GM21423 (cell line): ENCODE results near the gene DHRS7B.
"Not testable (repeated sequence)": the region's sequence is repeated elsewhere in the genome, so short reads cannot be mapped to it uniquely, and the experiment has no call there.

ENCODE experiments used
- ATAC-seq: cut with Tn5 transposase; IDR thresholded peaks from one replicate; pipeline ENCODE4 v1.9.1; 2021; ENCODE audit warnings: mild to moderate bottlenecking, moderate library complexity; ENCODE audit not compliant: unreplicated experiment

The DHRS7B gene

DNA sequence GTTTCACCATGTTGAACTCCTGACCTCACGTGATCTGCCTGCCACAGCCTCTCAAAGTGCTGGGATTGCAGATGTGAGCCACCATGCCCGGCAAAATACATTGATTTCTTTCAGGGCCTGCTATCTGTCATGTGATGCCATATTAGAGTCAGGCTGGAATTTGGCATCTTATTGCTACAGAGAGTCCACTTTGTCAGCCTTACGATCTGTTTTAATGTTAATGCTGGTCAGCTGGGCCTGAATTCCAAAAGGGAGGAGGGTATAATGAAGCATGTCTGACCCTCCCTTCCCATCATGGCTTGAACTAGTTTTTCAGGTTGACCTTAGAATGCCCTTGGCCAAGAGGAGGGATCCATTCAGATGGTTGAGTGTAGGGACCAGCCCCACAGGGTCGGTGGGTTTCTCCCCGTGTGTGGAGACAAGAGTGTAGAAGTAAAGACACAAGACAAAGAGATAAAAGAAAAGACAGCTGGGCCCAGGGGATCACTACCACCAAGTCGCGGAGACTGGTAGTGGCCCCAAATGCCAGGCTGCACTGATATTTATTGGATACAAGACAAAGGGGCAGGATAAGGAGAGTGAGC, 19.6 kb upstream of the DHRS7B start:
- ATAC-seq, result not testable (repeated sequence)

DNA sequence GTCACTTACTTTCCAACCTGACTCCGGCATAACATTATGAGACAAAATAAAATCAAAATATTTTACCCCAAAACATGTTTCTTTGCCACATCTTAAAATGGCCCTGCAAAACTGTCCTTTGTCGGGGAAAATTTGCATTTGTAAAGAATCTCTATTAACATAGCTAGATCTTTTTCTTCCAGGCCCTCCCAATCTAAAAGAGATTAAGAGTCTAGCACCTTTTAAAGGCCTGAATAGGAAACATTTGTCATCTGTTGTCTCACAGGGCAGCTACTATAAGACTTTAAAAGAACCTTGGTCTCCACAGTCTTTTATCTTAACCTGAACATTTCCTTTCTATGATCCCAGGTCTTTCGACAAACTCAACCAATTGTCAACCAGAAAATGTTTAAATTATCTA, 18.1 kb upstream of the DHRS7B start:
- ATAC-seq, result no peak

DNA sequence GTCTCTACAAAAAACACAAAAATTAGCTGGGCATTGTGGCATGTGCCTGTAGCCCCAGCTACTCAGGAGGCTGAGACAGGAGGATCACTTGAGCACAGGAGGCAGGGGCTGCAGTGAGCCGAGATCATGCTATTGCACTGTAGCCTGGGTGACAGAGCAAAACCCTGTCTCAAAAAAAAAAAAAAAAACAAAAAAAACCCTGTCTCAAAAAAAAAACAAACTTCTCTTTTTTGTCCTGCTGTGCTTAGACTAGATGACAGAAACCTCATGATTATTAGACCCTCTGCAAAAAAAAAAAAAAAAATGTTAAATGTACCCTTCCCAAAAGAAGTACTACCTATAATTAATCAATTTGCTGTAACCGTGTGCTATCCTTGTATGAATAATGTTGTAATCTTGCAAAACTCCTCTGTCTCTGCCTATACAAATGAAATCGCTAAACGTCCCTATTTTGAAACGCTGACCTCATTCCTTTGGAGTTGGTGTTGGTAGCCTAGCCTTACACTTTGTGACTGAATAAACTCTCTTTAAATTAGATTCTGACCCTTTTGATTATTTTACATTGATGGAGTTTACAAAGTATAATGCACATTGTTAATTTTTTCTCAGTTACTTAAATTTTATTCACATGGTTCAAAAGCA, 13.6 kb upstream of the DHRS7B start:
- ATAC-seq, result no peak

DNA sequence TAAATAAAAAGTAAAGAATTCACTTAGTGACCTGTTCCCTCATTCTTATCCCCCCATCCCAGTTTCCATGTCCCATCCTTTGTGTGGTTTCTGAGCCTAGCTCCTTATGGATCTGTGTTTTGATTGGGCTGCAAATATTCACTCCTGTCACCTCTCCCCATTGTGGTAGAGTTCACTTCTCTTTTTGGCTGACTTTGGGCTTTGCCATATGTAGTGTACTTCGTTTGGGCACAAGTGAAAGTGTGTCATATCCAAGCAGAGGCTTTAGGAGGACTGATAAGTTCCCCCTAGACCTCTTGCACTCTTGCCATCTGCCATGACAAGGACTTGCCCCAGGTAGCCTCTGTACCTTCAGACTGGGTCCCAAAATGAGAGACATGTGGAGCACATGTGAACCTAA, 13.0 kb upstream of the DHRS7B start:
- no peak for ATAC-seq

DNA sequence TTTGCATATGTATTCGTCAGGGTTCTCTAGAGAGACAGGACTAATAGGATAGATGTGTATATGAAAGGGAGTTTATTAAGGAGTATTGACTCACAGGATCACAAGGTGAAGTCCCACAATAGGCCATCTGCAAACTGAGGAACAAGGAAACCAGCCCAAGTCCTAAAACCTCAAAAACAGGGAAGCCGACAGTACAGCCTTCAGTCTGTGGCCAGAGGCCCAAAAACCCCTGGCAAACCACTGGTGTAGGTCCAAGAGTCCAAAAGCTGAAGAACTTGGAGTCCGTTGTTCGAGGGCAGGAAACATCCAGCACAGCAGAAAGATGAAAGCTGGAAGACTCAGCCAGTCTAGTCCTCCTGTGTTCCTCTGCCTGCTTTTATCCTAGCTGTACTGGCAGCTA, 12.0 kb upstream of the DHRS7B start:
- ATAC-seq, result not testable (repeated sequence)

DNA sequence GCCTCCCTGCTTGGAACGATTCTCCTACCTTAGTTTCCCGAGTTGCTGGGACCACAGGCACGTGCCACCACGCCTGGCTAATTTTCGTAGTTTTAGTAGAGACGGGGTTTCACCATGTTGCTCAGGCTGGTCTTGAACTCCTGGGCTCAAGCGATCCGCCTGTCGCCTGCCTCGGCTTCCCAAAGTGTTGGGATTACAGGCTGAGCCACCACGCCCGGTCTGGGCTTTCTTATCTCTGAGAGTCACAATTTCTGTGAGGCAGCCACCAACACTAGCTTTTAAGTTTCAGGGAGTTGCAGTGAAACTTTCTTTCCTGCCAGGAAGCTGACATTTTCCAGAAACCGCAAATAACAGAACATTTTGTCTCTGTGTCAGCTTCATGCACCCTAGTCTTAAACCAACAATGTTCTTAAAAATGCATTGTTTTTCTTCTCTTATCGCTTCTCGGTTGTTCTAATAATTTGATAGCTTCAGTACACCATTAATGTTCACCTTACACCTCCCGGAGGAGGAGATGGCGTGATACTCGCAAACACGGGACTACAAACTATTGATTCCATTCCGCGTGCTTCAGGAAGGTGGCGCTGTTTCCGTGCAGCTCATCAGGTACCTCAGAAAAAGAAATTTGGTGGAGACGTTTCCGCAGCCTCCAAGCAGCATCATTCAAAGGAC, 7.4 kb upstream of the DHRS7B start:
- ATAC-seq, result no peak

DNA sequence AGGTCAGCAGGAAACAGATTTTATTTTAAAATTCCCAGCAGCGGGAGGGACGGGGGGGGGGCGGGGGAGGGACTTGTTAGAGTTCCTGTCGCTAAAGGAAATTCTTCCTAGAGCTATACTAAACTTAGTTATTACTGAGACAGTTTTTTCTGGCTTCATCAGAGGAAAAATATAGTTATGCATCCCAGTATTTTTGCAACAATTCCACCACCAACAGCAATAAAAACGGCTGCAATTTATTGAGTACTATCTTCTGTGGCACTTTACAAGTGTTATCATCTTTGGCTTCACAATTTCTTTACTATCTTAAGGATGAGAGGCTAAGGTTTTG, 6.9 kb upstream of the DHRS7B start:
- ATAC-seq, result no peak

DNA sequence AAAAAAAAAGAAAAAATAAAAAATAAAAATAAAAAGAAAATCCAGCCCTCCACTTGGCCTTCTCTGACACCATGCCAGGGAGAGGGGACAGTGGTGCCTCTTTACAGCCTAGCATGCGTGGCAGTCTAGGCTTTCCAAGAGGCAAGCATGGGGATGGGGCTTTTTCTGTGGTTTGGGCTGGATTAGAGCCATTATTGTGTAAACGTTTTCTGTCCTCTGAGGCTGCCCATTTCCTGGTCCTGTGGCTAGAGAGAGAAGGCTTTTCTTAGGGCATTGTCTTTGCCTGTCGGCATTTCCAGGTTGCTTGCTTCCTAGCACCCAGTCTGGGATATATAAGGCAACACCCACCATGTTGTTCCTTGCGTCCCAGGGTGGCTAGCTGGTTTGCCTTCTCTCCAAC, 2.7 kb upstream of the DHRS7B start:
- no peak for ATAC-seq

DNA sequence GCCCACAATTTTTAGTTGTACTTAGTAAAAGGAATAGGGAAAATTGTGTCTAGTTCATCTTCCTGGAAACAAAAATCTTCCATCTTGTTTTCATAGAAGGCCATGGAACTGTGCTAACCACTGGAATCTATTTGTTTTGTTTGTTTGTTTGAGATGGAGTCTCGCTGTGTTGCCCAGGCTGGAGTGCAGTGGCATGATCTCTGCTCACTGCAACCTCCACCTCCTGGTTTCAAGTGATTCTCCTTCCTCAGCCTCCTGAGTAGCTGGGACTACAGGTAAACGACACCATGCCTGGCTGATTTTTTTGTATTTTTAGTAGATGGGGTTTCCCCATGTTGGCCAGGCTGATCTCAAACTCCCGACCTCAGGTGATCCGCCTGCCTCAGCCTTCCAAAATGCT, 2.2 kb upstream of the DHRS7B start:
- ATAC-seq, result not testable (repeated sequence)

DNA sequence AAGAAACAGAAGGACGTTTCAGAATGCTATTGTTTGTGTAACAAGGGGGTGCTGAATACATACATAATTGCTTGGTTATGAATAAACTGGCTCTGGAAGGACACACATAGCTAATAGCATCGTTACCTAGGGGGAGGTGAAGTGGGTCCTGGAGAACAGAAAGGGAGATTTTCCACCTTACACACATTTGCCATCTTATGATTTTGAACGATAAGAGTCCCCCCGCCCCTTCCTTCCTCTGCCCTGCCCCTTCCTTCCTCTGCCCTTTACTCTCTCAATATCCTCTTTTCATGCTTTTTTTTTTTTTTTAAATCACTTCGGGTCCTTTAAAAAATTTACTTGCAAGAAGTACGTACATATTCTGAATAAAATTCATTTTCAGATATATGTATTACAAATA, 902 bp upstream of the DHRS7B start:
- ATAC-seq, result no peak

DNA sequence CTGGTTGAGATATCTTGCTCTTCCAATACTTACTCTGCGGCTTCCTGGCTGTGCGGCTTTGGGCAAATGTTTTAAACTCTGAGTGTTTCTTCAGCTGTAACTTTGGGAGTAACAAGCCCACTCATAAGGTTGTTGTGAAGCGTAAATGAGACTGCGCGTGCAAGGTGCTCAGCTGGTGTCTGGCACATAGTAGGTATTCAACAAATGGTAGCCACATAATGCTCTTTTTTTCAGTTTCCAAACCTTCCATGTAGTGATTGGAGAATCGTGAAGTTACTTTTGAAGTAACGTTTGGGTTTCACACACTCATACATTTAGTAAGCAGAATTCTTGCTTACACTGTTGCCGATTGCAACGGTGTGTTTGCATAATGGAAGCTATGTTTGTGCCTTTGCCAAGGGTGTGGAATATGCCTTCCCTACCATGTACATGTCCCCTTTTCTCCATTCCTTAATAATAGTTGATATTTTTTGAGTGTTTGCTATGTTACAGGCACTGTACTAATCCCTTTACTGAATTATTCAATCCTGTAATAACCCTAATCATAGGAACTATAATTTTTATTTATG, 829 bp downstream of the DHRS7B start:
- ATAC-seq, result no peak

DNA sequence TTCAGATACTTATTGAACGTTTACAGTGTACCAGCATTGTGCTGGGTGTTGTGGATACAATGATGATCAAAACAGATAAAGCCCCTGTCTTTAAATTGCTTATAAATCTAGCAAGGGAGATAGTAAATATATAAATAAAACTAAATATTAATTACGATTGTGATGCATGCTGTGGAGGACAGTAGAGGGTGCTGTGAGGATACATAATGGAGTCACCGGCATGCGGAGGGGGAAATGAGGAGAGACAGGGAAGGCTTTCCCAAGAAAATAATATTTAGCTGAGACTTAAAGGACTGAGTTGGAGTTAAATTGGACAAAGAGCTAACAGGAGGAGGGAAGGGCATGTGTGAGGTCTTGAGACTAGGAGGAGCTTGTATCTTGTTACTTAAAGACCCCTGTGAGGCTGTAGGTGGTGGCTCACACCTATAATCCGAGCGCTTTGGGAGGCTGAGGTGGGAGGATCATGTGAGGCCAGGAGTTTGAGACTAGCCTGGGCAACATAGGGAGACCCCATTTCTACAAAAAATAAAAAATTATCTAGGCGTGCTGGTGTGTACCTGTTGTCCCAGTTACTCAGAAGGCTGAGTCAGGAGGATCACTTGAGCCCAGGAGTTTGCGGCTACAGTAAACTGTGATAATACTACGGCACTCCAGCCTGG, 2.4 kb downstream of the DHRS7B start:
- ATAC-seq, result no peak

DNA sequence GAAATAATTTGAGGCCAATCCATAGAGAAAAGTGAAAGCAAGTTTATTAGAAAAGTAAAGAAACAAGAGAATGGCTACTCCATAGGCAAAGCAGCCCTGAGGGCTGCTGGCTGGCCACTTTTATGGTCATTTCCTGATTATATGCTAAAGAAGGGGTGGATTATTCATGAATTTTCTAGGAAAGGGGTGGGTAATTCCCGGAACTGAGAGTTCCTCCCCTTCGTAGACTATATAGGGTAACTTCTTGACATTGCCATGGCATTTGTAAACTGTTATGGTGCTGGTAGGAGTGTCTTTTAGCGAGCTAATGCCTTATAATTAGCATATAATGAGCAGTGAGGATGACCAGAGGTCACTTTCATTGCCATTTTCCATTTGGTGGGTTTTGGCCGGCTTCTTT, 4.4 kb downstream of the DHRS7B start:
- no peak for ATAC-seq

DNA sequence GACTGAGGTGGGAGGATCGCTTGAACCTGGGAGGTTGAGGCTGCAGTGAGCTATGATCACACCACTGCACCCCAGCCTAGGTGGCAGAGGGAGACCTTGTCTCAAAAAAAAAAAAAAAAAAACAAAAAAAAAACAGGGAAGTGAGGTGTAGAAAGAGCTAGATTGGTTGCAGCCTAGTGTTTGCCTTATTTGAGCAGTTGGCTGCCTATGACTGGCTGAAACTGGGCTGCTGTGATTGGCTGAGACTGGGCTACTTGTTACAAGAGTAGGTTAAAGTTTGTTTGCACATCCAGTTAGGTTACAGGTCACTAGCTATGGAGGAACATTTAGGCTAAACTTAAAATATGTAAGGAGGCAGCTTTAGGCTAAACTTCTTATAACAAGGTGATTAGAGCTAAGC, 5.7 kb downstream of the DHRS7B start:
- no peak for ATAC-seq

DNA sequence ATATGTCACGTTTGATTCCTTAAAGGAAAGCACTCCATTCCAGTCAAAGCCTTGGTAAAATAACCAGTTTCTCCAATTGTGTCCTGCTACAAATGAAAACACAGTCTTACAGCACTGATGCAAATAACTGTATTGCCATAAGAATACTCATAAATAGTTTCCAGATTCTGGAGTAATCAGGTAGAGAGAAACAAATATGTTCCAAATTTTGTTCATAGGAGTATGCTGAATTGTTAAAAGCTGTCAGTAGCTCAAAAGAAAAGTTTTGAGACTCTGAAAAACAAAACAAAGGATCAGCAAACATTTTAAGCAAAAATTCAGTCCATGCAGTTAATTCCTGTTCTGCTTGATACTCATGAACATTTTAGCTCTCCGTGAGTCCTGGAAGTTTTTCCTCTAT, 7.8 kb downstream of the DHRS7B start:
- ATAC-seq, result no peak

DNA sequence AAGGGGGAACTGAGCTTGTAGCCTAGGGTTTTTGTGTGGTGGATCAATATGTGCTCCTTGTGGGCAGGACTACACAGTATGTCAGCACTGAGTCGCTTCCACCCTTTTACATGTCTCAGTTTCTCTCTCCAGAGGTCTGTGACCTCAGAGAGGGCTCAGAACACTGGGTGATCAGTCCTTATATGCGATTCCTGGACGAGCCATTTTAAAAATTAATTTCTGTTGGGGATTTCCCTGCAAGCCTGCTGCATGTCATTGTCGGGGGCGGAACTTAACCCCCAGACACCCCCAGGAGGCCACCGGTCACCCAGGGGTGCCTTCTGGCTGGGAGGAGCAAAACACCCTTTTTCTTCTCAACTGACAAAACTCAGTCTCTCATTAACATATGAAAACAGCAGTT, 14.1 kb downstream of the DHRS7B start:
- no peak for ATAC-seq

DNA sequence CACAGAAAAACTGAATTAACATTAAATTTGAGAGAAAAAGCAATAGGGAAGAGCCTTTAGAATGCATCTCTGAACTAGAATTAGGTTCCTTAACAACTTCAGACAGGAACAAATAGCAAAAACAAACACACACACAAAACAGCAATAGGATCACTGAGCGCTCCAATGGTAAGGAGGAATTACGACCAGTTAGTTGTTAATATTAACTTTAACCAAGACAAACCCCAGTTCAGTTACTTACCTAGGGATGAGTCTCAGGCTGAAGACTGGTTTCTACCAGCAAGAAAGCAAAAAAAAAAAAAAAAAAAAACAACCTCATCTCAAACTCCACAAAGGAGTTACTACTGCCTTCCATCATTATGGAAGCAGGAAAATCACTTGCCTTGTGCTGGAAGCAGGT, 14.6 kb downstream of the DHRS7B start:
- no peak for ATAC-seq

DNA sequence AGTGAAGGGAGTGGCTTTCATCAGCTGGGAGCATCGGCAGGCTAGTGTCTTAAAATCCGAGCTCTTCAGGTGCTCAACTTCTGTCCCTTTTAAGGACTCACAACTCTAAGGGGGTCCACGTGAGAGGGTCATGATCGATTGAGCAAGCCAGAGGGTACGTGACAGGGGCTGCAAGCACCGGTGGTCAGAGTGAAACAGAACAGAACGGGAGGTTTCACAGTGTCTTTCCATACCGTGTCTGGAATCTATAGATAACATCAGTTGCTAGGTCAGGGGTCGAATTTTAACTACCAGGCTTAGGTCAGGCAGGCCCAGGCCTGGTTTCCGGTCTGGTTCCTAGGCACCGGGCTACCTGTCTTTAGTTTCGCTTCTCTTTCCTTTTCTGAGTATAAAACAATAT, 15.3 kb downstream of the DHRS7B start:
- not testable (repeated sequence) for ATAC-seq

DNA sequence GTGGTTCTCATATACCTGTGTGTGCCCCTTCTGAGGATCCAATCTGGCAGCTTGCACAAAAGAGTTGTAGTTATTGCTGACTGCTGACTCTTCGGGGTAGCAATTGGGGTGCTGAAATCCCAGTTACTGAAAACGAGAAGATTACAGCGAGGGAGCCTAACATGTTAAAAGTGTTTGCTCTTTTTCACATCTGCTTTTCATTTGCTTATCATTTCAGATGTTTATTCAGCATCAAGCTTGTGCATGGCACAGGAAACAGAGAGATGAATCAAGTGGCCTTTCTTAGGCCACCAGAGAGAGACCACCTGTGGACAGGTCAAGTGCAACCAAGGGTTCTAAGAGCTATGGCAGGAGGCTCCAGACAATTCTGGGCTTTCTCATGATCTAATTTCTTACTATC, 16.9 kb downstream of the DHRS7B start:
- ATAC-seq, result no peak

DNA sequence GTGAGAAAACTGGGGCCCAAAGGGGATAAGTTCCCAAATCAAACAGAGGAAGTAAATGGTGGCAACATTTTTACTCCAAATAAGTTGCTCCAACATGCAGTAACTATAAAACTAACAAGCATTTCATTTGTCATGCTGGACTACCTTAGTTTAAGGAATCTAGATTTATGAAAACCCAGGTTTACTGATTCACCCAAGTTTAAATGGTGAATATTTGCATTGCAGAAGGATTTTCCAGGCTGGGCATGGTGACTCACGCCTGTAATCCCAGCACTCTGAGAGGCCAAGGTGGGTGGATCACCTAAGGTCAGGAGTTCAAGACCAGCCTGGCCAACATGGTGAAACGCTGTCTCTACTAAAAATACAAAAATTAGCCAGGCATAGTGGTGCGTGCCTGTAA, 17.5 kb downstream of the DHRS7B start:
- ATAC-seq, result not testable (repeated sequence)

DNA sequence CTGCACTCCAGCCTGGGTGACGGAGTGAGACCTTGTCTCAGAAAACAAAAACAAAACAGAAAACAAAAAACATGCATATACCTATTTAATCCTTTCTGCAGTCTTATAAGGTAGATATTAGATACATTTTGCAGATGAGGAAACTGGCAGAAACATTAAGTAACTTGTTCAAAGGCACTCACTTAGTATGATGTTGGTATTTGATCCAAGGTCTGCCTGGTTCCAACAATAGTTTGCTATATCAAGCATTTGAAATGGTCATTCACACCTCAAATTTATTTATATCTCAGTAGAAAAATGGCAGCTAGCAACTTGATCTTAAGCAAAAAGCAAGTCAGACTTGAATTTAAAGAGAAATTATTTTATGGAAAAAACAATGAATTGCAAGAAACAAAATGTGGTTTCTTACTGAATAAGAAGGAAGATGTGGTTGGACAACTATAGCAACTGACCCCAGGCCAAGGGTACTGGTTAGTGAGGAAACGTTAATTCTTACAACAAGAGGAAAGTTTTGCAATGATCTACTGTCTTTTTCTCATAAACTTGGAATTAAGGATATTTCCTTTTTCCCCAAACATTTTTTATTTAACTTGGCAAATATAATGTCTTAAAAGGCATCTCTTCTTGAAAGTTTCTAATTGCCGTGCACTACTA, 19.7 kb downstream of the DHRS7B start:
- ATAC-seq, result no peak
